VCaP (cell line): Measurements from ENCODE around the gene PRMT7.

ENCODE experiments used
- H3K27ac ChIP-seq: fragments of 450-650 bp; 2 replicates; pipeline ENCODE4 v1.5.1; 2017
- CTCF ChIP-seq: fragments of 450-650 bp; conservative IDR thresholded peaks from 2 replicates; pipeline ENCODE4 v1.5.1; 2017; ENCODE audit warnings: mild to moderate bottlenecking, moderate library complexity

PRMT7 gene

GRCh38 chr16:68332411-68333121 lies 21.7 kb downstream of the PRMT7 start:
- TF ChIP-seq CTCF = no peak
- H3K27ac ChIP-seq = no peak overlapping the region

- TF ChIP-seq CTCF = no peak
- no peak overlapping the region for H3K27ac ChIP-seq
Observed at GRCh38 chr16:68335175-68335574, 24.4 kb downstream of the PRMT7 start.

GRCh38 chr16:68338326-68339119 lies 27.7 kb downstream of the PRMT7 start:
- TF ChIP-seq CTCF = no peak
- no peak overlapping the region for H3K27ac ChIP-seq

- no peak for TF ChIP-seq CTCF
- no peak overlapping the region for H3K27ac ChIP-seq
Observed at GRCh38 chr16:68339214-68339613, 28.4 kb downstream of the PRMT7 start.

GRCh38 chr16:68342620-68343019 lies 31.8 kb downstream of the PRMT7 start:
- TF ChIP-seq CTCF = no peak
- H3K27ac ChIP-seq = no peak overlapping the region

GRCh38 chr16:68343137-68343536 lies 32.3 kb downstream of the PRMT7 start:
- TF ChIP-seq CTCF = no peak
- H3K27ac ChIP-seq = no peak overlapping the region

GRCh38 chr16:68344252-68344651 lies 33.4 kb downstream of the PRMT7 start:
- no peak for TF ChIP-seq CTCF

More at GRCh38 chr16:68344252-68344651, 33.4 kb downstream of the PRMT7 start:
- no peak overlapping the region for H3K27ac ChIP-seq
